HL-60/S4 treated with phorbol 12-myristate 13-acetate at 8.2 ng/mL for 4 days and 3 days (cell line): ENCODE measurements around the gene FILIP1.

Experiments used
- in situ Hi-C: fragments of 300-500 bp; cut with MboI; formaldehyde crosslinking; loops from 2 replicates; pipeline ENCODE4 v1.15.0; 2022; ENCODE audit warnings: low sequenced_read_pairs

FILIP1 gene

DNA sequence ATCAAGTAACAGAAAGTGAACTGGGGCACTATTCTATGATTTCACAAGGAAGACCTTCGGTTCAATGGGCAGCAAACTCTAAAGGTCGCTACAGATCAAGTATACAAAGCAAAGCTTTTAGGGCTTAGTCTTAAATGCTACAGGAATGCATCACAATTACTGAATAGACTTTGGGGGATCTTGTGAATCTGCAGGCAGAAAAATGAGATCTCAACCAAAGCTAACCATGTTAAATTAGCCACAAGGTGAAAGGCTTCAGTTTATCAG lies 111.0 kb downstream of the FILIP1 start:
- in situ Hi-C loops, result no loop called here

DNA sequence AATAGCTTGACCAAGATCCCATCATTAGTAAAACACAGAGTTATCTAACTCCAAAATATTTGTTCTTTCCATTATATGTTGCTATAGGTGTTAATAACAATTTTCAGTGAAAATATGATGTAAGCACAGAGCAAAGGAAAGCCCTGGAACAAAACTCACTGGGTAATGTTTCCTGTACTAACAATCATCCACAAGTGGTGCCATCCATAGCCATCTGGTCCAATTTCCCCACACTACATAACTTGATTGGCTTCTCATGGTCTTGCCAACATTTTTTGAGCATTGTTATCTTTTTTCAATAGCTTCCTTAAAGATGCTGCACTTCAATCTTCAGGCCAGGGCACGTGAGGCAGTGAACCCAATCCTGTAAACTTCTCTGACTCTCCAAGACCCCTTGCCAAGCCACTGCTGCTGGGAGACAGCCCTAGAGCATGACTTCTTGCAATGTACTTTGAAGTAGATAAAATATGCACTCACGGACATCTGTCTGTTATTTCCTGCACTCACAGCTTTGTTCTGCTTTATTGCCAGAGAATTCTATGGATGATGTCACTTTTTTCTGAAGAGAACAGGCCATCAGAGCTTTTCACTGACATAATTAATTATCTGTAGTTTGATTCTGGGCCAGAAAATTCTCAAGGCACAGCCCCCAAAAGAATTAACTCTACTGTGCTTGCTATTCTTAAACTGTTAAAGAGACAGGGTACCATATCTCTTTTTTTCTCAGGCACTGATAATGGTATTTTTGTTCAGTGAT lies 111.5 kb downstream of the FILIP1 start:
- in situ Hi-C loops, result no loop called here

DNA sequence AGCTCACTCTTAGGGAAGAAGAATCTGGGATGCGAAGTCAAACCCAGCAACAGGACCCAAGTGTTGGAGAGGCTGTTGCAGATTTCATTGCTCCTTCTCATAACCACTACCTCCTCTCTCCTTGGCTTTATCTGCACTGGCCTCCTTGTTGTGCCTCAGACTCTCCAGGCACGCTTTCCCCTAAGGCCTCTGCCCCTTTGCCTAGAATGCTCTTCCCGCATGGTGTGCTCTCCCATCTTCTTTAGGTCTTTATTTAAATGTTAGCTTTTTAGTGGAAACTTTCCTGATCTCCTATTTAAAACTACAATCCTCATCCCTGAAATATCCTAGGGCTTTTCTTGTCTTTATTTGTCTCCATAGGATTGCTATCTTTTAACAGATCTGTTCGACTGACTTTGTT lies 114.1 kb downstream of the FILIP1 start:
- in situ Hi-C loops, result no loop called here

DNA sequence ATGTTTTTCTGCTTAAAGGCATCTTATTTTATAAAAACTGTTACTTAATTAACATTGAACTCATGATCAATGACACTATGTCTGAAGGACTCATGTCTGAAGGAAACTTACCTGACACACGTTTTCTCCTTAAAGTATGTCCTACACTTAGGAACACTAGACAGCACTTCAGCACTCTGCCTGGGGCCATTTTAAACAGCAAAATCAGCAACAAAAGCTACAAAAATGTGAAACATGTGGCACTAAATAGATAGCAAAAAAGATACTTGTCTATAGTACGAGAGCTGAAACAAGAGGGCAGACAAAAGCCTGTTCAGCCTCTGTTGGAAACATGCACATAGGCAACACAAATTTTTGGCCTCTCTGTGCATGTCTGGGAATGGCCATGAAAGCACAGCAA lies 115.5 kb downstream of the FILIP1 start:
- in situ Hi-C loops, result no loop called here

DNA sequence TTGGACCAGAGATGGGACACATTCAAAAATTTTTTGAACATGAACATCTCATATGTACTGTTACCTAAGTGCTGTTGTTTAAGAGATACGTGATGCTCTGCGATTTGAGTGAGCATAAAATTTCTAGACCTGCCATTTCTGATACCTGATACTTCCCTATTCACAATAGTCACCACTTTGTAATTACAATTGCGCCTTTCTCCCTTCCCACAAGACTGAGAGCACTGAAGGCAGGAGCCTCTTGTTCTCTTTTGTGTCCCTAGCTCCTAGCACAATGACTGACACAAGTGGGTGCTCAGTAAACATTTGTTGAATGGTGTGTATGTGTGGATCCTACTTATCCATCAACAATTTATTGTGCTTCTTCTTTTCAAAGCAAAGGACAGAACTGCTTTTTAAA lies 116.2 kb downstream of the FILIP1 start:
- in situ Hi-C loops, result no loop called here

DNA sequence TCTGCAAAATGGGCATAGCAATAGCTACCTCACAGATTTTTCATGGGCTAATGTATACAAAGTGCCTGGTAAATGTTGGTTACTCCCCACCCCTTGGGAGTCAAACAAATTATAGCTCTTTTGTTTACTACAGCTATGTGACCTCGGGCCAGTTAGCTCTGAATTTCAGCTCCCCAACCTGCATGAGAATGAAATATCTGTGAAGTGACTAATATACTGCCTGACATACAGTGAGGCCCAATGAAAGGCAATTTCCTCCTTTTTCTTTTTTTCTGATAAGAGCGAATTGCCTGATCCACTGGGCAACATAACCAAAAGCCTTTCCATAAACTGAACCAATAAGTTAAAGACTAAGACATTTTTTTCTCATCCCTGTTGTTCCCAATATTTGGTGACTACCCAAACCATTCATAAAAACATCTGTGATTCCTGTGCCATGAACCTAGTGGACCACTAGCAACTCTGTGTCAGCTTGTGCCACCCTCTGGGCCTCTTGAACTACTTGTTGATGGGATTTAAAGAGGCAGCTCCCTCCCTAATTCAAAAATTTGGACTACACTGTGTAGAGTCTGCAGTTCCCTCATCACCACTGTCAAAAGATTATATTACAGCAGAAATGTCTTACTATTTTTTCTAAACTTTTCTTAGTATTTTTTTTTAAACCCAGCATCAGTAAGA lies 117.1 kb downstream of the FILIP1 start:
- in situ Hi-C loops, result no loop called here

DNA sequence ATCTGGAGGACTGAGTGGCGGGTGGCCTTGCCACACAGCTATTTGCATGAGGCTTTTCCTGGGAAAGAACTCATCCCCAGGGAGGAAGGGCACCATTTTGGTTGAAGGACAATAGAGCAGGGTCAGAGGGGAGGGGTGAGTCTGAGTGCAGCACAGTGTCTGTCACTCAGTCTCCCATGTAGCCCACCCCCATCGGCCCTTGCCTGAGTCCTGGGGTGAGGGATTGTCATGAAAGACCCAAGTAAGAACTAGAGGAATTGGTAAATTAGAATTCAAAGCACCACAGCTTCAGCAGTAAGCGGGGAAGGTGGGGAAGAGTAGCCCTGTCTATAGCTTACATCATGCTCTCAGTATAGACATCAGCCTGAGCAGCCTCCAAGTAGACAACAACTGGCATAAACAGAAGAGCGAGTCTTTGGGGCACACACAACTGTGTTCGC lies 118.6 kb downstream of the FILIP1 start:
- in situ Hi-C loops, result no loop called here

DNA sequence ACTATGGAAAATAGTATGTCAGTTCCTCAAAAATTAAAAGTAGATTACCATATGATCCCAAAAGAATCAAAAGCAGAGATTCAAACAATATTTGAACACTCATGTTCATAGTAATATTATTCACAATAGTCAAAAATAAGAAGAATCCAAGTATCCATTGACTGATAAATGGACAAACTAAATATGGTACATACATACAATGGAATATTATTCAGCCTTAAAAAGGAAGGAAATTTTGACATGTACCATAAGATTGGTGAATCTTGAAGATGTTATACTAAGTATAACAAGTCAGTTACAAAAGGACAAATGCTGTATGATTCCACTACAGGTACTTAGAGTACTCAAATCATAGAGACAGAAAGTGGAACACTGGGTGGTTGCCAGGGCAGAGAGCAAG lies 120.7 kb downstream of the FILIP1 start:
- in situ Hi-C loops, result no loop called here

DNA sequence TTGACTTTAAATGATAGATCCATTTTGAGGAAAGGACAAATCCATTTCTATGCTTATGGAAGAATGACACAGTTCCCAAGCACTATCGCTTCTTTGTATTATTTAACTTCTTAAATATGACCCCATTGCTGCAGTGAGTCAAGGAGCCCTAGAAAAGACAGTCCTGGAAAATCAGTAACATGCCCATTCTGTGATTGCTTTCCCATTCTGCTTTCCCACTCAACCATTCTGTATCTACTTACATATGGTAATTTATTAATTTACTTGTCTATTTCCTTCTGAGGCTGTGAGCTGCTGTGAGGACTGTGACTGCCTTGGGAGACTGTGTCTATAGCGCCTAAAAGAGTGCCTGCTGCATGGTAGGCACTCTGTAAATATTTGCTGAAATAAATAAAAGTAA lies 123.6 kb downstream of the FILIP1 start:
- in situ Hi-C loops, result no loop called here

DNA sequence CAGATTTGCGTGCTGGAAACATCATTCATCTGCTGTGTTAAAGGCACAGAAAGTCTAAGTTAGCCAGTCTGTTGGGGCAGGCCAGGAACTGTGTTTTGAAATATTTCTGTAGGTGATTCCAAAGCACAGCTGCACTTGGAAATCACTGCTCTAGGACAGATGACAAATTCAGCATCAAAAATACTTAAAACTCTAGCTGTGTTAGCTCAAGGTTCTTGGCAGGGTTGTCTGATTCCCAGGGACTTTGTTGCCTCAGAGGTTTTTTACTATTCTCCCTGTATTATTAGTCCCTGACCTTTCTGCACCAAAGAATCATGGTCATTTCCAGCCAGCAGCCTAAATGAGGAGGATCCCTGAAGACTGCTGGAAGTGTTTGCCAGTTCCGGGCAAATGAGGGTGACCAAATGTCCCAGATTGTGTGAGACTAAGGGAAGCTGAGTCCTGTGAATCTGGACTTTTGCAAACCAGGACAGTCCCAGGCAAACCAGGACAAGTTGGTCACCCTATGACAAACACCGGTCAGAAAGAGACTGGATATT lies 124.7 kb downstream of the FILIP1 start:
- in situ Hi-C loops, result no loop called here

DNA sequence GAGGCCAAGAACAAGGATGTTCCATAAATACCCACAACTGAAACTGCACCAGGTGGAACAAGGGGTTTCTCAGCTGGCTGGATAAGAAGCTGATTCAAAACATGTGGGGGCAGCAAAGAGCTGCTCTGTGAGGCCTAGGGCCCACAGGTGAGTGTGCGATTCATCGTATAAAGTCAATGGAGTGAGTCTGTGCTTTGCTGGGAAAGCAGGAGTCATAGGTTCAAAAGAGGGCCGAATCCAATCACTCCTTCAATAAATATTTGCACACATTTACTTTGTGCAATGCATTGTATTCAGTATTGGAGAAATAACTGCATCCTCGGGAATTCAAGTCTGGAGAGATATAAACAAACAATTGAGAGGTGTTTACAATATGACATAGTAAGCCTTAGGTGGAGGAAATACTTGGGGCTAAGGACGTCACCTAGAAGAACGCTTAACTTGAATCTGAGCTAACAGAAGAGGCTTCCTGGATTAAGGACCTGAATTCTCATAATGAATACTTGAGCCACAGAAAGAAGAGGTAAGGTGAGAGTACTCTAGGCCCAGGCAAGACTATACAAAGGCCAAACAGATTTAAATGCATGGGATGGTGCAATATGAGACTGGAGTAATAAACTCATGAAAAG lies 125.3 kb downstream of the FILIP1 start:
- in situ Hi-C loops, result no loop called here

DNA sequence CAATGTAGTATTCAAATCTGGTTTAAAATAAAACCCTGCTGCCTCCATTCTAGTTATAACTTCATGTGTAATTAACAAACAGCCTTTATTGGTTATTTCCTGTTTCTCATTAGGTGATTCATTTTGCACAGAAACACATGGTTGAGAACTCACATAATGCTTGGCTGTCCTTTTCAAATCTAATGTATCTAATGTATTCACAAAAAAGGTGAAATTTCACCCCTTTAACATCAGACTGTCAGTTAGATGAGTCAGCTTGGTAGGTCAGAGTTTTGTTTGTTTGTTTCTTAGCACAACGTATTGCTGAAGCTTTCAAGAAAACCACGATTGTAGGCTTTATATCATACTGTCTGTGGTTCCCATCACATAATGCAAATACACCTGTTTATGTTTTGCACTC lies 130.3 kb downstream of the FILIP1 start:
- in situ Hi-C loops, result no loop called here

DNA sequence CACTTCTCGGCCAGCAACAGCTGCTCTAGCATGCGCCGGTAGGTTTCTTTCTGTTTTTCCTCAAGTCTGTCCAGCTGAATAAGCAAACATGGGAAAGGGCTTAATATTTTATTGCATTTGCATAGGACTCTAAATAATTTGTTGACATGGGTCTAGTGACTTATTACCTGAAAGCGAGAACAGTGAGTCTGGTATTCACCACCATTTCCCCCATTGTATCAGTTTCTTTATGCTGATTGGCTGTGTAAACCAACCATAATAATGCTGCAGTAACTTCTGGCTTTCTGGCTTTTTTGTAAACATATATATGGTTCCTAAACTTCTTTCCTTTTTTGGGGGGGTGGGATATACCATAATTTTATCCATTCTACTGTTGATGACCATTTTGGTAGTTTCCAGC lies 140.0 kb downstream of the FILIP1 start:
- in situ Hi-C loops, result no loop called here

DNA sequence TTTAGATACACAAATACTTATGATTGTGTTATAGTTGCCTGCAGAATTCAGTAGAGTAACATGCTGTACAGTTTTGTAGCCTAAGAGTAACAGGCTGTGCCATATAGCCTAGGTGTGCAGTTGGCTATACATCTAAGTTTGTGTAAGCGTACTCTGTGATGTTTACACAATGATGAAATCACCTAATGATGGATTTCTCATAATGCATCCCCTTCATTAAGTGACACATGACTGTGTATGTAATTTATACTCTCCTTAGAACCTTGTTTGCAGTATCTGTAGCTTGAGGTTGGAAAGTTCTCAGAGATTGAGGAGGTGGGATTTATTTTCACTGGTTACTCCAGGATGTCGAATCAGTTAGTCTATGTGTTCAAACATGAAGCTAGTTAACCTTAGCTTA lies 142.0 kb downstream of the FILIP1 start:
- in situ Hi-C loops, result no loop called here

DNA sequence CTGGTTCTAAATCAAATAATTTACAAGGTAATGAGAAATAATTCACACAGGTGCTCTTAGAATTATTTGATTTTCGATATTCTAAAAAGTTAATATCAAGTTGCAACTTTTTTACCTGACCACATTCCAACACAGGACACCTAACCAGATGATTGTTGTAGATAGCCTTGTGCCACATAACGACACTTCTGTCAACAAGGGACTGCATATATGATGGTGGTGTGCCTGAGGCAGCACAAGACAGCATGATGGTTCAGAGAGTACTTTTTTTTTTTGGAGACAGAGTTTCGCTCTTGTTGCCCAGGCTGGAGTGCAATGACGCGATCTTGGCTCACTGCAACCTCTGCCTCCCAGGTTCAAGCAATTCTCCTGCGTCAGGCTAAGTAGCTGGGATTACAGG lies 142.8 kb downstream of the FILIP1 start:
- in situ Hi-C loops, result no loop called here

DNA sequence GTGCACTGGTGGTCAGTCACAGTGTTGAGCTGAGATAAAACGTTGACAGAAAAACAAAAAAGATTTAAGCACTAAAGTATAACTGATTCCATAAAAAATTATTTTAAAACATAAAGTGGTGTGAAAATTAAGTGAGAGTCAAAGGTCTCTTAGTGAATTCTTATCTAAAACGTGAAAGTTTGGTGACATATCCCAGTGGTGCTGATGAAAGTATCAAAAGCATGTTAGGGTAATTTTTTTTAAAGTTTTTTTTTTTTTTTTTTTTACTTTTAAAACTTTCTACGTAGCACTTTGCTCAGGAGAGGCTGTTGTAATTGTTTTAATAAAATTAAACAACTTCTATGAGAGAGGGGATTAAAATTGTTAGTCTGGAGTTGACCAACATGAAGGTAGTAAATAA lies 143.4 kb downstream of the FILIP1 start:
- in situ Hi-C loops, result no loop called here

DNA sequence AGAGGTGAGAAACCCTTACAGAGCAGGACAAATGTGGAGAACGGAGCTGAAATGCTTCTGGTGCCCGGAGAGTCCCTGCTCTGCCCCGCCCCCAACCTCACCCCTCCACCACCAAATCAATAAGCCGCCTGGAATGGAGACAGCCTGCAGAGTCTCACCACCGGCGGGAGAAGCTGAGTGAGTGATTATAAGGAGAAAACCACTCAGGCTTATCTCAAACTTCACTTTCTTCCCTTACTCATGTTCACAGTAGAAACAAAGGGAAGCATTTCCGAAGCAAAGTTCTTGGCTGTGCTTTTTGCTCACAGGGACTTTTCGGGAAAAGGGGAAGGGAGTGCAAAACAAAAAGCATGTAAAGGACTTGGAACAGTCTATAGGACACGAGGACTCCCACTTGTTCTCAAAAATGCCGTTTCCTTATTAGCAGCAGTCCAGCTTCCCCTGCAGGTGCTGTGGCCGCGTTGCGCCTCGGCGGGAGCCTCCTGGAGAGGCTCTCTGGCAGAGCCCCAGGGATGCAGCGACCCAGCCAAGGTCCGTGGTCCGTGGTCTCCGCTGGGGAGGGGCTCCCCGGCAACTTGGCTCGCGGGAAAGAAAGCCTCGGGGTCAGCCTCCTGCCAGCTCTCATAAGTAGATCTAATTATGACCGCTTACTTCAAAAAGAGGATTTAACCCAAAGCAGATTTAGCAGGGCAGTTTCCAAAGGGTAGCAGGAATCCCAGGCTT lies 144.2 kb downstream of the FILIP1 start:
- in situ Hi-C loops, result no loop called here

DNA sequence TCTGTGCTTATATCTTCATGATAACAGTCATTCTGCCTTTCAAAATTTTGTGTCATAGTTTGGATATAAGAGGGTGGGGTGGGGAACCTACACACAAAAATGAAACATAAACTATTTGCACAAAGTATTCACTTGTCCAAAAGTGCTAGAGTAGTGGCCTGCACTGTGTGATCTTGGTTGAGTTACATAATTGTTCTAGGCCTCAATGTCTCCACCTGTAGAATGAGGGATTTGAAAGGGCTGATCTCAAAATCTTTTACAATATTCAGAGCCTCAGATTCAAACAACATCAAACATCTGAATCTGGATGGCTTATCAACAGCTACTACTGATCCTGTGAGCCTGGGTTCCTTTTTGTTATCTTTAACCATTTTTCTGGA lies 144.7 kb downstream of the FILIP1 start:
- in situ Hi-C loops, result no loop called here

DNA sequence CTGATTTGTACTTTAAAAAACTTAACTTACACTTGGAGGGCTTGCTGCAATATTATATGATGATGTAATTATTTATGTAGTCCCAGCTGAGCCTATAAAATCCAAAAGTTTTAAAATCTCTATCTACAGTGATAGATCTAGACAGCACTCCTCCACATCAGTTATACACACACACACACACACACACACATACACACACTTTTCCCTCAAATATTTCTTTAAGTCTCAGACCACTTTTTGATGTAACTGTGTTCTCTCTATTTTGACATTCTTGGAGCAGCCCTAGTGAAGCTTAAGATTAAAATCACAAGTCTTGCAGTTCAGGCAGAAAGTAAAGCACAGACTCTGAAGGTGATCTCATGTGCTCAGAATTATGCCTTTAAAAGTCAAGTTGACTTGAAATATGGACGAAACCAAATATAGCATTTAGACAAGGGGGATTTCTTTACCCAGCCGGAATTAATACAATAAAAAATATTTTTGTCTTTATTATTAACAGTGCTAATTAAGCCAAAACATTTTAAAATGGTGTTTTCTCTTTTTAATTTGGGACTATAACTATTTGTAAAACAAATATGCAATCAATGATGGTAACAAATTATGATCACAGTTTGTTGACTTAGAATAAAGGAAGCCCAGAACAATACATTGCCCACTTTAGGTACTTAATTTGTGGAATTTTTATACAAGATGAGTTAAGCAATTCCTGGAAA lies 145.5 kb downstream of the FILIP1 start:
- in situ Hi-C loops, result no loop called here

DNA sequence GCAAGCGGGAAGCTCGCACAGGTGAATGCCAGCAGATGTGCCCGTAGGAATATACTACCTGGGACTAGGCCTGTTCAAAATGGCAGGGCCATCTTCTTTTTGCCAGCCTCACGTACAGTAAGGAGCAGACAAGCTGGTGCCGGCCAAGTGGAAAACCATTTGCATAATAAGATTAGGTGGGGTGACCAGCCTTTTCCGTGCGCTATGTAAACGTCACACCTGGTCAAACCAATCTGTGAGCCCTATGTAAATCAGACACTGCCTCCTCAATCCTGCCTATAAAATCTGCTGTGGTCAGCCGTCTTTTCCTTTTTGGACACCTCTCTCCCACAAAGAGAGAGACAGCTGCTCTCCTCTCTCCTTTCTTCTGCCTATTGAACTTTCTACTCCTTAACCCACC lies 148.2 kb downstream of the FILIP1 start:
- in situ Hi-C loops, result no loop called here

DNA sequence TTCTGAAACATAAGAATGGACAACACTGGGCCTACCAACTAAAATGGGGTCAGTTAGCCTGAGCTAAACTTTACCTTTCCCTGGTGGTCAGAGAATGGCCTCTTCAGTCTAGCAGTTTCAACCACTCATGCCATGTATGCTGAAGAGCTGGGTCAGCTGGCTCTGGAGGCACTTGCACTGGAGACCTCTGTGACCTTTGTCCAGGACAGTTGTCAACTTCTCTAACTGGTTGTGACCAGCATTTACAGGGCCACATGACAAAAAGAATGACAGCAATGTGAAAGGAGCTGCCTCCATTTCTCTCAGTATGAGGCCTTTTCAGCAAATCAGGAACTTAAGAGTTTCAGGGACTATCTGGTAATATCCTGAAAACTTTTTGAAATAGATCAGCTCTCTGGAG lies 149.1 kb downstream of the FILIP1 start:
- in situ Hi-C loops, result no loop called here
